HepG2 (cell line): ENCODE data around the gene GSTP1. TPM values are rescaled to one million over a fixed set of nuclear protein-coding genes. Genes with fewer than 3 reads are reported as not detected.

ENCODE experiments used
- ARNTL ChIP-seq: sonication (generic); formaldehyde crosslinking; IDR thresholded peaks from 2 replicates; pipeline ENCODE4 v1.4.0; 2020; ENCODE audit warnings: mild to moderate bottlenecking, missing genetic modification reagents
- CREB3 ChIP-seq: sonication (generic); formaldehyde crosslinking; IDR thresholded peaks from 2 replicates; pipeline ENCODE4 v1.5.0; 2020; ENCODE audit warnings: missing genetic modification reagents
- GABPB1 ChIP-seq: IDR thresholded peaks from 2 replicates; pipeline ENCODE4 v1.6.1; 2016; ENCODE audit warnings: mild to moderate bottlenecking, missing genetic modification reagents, moderate library complexity, missing compliant biosample characterization
- HCFC1 ChIP-seq: fragments of 150-350 bp; IDR thresholded peaks from 2 replicates; pipeline ENCODE4 v1.6.1; 2014; ENCODE audit warnings: low read depth, low read length
- HDAC1 ChIP-seq: sonication (generic); formaldehyde crosslinking; IDR thresholded peaks from 2 replicates; pipeline ENCODE4 v1.5.1; 2020; ENCODE audit warnings: mild to moderate bottlenecking, missing genetic modification reagents
- MAFF ChIP-seq: IDR thresholded peaks from 2 replicates; pipeline ENCODE4 v1.6.1; 2011; ENCODE audit warnings: low read depth, low read length, improper control_type of control experiment
- MBNL3 ChIP-seq: fragments of 250-450 bp; sonication (Bioruptor Pico); conservative IDR thresholded peaks from 2 replicates; pipeline ENCODE4 v1.8.0; 2022; ENCODE audit warnings: mild to moderate bottlenecking, inconsistent platforms
- MED1 ChIP-seq: sonication (generic); formaldehyde crosslinking; IDR thresholded peaks from 2 replicates; pipeline ENCODE4 v1.4.0; 2020; ENCODE audit warnings: missing genetic modification reagents
- NFIC ChIP-seq: IDR thresholded peaks from 2 replicates; pipeline ENCODE4 v1.6.1; 2012; ENCODE audit warnings: mild to moderate bottlenecking, low read length, inconsistent platforms
- PPARG ChIP-seq: conservative IDR thresholded peaks from 2 replicates; pipeline ENCODE4 v1.6.1; 2016; ENCODE audit warnings: missing biosample characterization, missing genetic modification reagents
- SKI ChIP-seq: fragments of 450-650 bp; IDR thresholded peaks from one replicate; pipeline ENCODE4 v1.6.1; 2018; ENCODE audit warnings: mild to moderate bottlenecking; ENCODE audit not compliant: partially characterized antibody
- SMAD9 ChIP-seq: sonication (generic); formaldehyde crosslinking; IDR thresholded peaks from 2 replicates; pipeline ENCODE4 v1.5.1; 2020; ENCODE audit warnings: mild to moderate bottlenecking, missing genetic modification reagents
- STAG1 ChIP-seq: sonication (generic); formaldehyde crosslinking; IDR thresholded peaks from 2 replicates; pipeline ENCODE4 v1.4.0; 2020; ENCODE audit warnings: missing genetic modification reagents
- STAT6 ChIP-seq: sonication (generic); formaldehyde crosslinking; IDR thresholded peaks from 2 replicates; pipeline ENCODE4 v1.4.0; 2020; ENCODE audit warnings: missing genetic modification reagents, mild to moderate bottlenecking, borderline replicate concordance
- TAF1 ChIP-seq: sonication (generic); formaldehyde crosslinking; IDR thresholded peaks from 2 replicates; pipeline ENCODE4 v1.4.0; 2020; ENCODE audit warnings: missing genetic modification reagents
- ZNF124 ChIP-seq: sonication (generic); formaldehyde crosslinking; IDR thresholded peaks from 2 replicates; pipeline ENCODE4 v1.4.0; 2020; ENCODE audit warnings: missing genetic modification reagents
- ZNF17 ChIP-seq: sonication (generic); formaldehyde crosslinking; IDR thresholded peaks from 2 replicates; pipeline ENCODE4 v1.5.0; 2020; ENCODE audit warnings: mild to moderate bottlenecking, missing genetic modification reagents
- ZNF350 ChIP-seq: sonication (generic); formaldehyde crosslinking; IDR thresholded peaks from 2 replicates; pipeline ENCODE4 v1.4.0; 2020; ENCODE audit warnings: mild to moderate bottlenecking, low read depth, missing genetic modification reagents, borderline replicate concordance
- ZNF607 ChIP-seq: sonication (generic); formaldehyde crosslinking; IDR thresholded peaks from 2 replicates; pipeline ENCODE4 v1.5.1; 2020; ENCODE audit warnings: missing genetic modification reagents, mild to moderate bottlenecking, borderline replicate concordance
- polyA plus RNA-seq, 8 experiments: library from polyadenylated mRNA; depleted of rRNA in 3 of 8; stranded (reverse) in 7 of 8; unstranded in 1 of 8; fragments of >200 nt; fragmentation: Illumina TruSeq in 4 of 8; extraction: Trizol in 4 of 8; gene quantifications; 2 replicates each; pipeline versions ENCODE4 v1.2.1 to v1.2.3, GENCODE V29; 2011 to 2016; ENCODE audit warnings: low read depth in 4 of 8, missing spikeins in 1 of 8, mixed read lengths in 1 of 8; ENCODE audit not compliant: insufficient read depth in 1 of 8
- total RNA-seq, 5 experiments: library from RNA; depleted of rRNA; stranded (reverse); fragments of >200 nt; fragmentation: Illumina TruSeq; extraction: Trizol; gene quantifications; 2 replicates each; pipeline ENCODE4 v1.2.3, GENCODE V29; 2016; ENCODE audit warnings: low read depth in 1 of 5
- TF ChIP-seq, protein P1 (sequence below): sonication (generic); formaldehyde crosslinking; IDR thresholded peaks from 2 replicates; pipeline ENCODE4 v1.4.0; 2020; ENCODE audit warnings: missing genetic modification reagents
- TF ChIP-seq, protein P2 (sequence below): sonication (generic); formaldehyde crosslinking; IDR thresholded peaks from 2 replicates; pipeline ENCODE4 v1.5.0; 2020; ENCODE audit warnings: missing genetic modification reagents

Gene GSTP1
- total and polyA plus RNA-seq, 2 of the 13 experiments (the other 11 are each of a cell fraction or from before 2014, with no cell fraction given) = not detected

GRCh38 chr11:67632175-67632981 is 48.8 kb downstream of the GSTP1 start (continued):
- peak; percentile 80; the same call in 1 of the 2 replicates for TF ChIP-seq NFIC
- TF ChIP-seq HDAC1 (CRISPR knock-in tag) = peak; percentile 85
- no peak for TF ChIP-seq STAG1 (CRISPR knock-in tag)
- peak; percentile 69; the same call in 1 of the 2 replicates for TF ChIP-seq ZNF124 (CRISPR knock-in tag)
- TF ChIP-seq ARNTL = no peak
- TF ChIP-seq GABPB1 = no peak
- TF ChIP-seq, protein P1, sequence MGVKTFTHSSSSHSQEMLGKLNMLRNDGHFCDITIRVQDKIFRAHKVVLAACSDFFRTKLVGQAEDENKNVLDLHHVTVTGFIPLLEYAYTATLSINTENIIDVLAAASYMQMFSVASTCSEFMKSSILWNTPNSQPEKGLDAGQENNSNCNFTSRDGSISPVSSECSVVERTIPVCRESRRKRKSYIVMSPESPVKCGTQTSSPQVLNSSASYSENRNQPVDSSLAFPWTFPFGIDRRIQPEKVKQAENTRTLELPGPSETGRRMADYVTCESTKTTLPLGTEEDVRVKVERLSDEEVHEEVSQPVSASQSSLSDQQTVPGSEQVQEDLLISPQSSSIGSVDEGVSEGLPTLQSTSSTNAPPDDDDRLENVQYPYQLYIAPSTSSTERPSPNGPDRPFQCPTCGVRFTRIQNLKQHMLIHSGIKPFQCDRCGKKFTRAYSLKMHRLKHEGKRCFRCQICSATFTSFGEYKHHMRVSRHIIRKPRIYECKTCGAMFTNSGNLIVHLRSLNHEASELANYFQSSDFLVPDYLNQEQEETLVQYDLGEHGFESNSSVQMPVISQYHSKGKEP (CRISPR knock-in tag) = no peak
- TF ChIP-seq ZNF607 = no peak
- TF ChIP-seq MBNL3 (CRISPR knock-in tag) = no peak
- TF ChIP-seq ZNF350 (CRISPR knock-in tag) = peak; percentile 85
- TF ChIP-seq CREB3 = no peak
- TF ChIP-seq, protein P2, sequence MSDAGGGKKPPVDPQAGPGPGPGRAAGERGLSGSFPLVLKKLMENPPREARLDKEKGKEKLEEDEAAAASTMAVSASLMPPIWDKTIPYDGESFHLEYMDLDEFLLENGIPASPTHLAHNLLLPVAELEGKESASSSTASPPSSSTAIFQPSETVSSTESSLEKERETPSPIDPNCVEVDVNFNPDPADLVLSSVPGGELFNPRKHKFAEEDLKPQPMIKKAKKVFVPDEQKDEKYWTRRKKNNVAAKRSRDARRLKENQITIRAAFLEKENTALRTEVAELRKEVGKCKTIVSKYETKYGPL = no peak
- no peak for TF ChIP-seq SMAD9 (CRISPR knock-in tag)
- no peak for TF ChIP-seq HCFC1
- TF ChIP-seq TAF1 (CRISPR knock-in tag) = peak; percentile 34; the same call in 1 of the 2 replicates
- TF ChIP-seq MED1 (CRISPR knock-in tag) = peak; percentile 67
- TF ChIP-seq MAFF = no peak
- TF ChIP-seq ZNF17 (CRISPR knock-in tag) = no peak
- 0 out of 2 replicates have a peak, but pooled peaks have one; percentile 17 for TF ChIP-seq PPARG
- TF ChIP-seq SKI = peak; percentile 9
- TF ChIP-seq STAT6 = no peak
